ENCODE results near the gene SLC6A11. TPM values are rescaled to one million over a fixed set of nuclear protein-coding genes. Genes with fewer than 3 reads are reported as not detected.
A peak's percentile ranks its signal among the peaks of the same experiment; 100 is the strongest.

SLC6A11 gene
- total RNA-seq, 2 experiments from 2014 or later = not detected

GRCh38 chr3:10882851-10883250, 66.8 kb downstream of the SLC6A11 start:
- ATAC-seq (no peak), DNase-seq (no peak)
- H3K9me3 Mint-ChIP-seq (ENCODE audit: insufficient read depth) = no peaks in the 10 kb centered on the region
- ChIA-PET CTCF (interaction anchor here (1.2 kb wide), 1 partner anchor 10 kb away, joined by 3 read pairs; no protein-coding TSS in a partner anchor), POLR2A (no interaction called here)
- H3K27ac Mint-ChIP-seq = no peak overlapping the region
- no peaks in the 10 kb centered on the region for H3K27me3 Mint-ChIP-seq (ENCODE audit: low read depth)
- no peaks in the 10 kb centered on the region for H3K36me3 Mint-ChIP-seq (ENCODE audit: low read depth)
- H3K4me3 Mint-ChIP-seq = no peak overlapping the region
- H3K4me1 Mint-ChIP-seq (ENCODE audit: low read depth) = no peaks in the 10 kb centered on the region

- Mint-ChIP-seq H3K9me3 (ENCODE audit: insufficient read depth) (no peaks in the 10 kb centered on the region), H3K27me3 (ENCODE audit: low read depth) (no peaks in the 10 kb centered on the region), H3K4me3 (no peak overlapping the region), H3K4me1 (ENCODE audit: low read depth) (no peaks in the 10 kb centered on the region), H3K36me3 (ENCODE audit: low read depth) (no peaks in the 10 kb centered on the region), H3K27ac (no peak overlapping the region)
- no peak for ATAC-seq
- peak; percentile 21 for DNase-seq
- ChIA-PET POLR2A (no interaction called here), CTCF (interaction anchor here (1.2 kb wide), 1 partner anchor 9 kb away, joined by 3 read pairs; no protein-coding TSS in a partner anchor)
Measured at GRCh38 chr3:10883478-10884234, 67.6 kb downstream of the SLC6A11 start.

- no peak for ATAC-seq
- no peak overlapping the region for H3K4me3 Mint-ChIP-seq
- peaks cover 2% of the 10 kb centered on the region for H3K27me3 Mint-ChIP-seq (ENCODE audit: low read depth)
- H3K27ac Mint-ChIP-seq = no peak overlapping the region
- ChIA-PET CTCF (no interaction called here), POLR2A (no interaction called here)
- no peaks in the 10 kb centered on the region for H3K36me3 Mint-ChIP-seq (ENCODE audit: low read depth)
- peaks cover 8% of the 10 kb centered on the region for H3K9me3 Mint-ChIP-seq (ENCODE audit: insufficient read depth)
- no peak for DNase-seq
- no peaks in the 10 kb centered on the region for H3K4me1 Mint-ChIP-seq (ENCODE audit: low read depth)
Measured at GRCh38 chr3:10887015-10887414, 71.0 kb downstream of the SLC6A11 start.

- H3K27ac Mint-ChIP-seq = no peak overlapping the region
- ATAC-seq (no peak), DNase-seq (no peak)
- ChIA-PET POLR2A (no interaction called here), CTCF (no interaction called here)
- no peaks in the 10 kb centered on the region for H3K36me3 Mint-ChIP-seq (ENCODE audit: low read depth)
- H3K9me3 Mint-ChIP-seq (ENCODE audit: insufficient read depth) = peaks cover 8% of the 10 kb centered on the region
- H3K27me3 Mint-ChIP-seq (ENCODE audit: low read depth) = peaks cover 2% of the 10 kb centered on the region
- no peaks in the 10 kb centered on the region for H3K4me1 Mint-ChIP-seq (ENCODE audit: low read depth)
- no peak overlapping the region for H3K4me3 Mint-ChIP-seq
Measured at GRCh38 chr3:10888518-10889090, 72.6 kb downstream of the SLC6A11 start.

GRCh38 chr3:10889206-10889960, 73.4 kb downstream of the SLC6A11 start:
- Mint-ChIP-seq H3K4me3 (no peak overlapping the region), H3K36me3 (ENCODE audit: low read depth) (no peaks in the 10 kb centered on the region), H3K4me1 (ENCODE audit: low read depth) (no peaks in the 10 kb centered on the region), H3K27ac (no peak overlapping the region), H3K9me3 (ENCODE audit: insufficient read depth) (peaks cover 8% of the 10 kb centered on the region), H3K27me3 (ENCODE audit: low read depth) (peaks cover 2% of the 10 kb centered on the region)
- no peak for DNase-seq
- ATAC-seq = no peak
- CTCF ChIA-PET = no interaction called here
- POLR2A ChIA-PET = no interaction called here

GRCh38 chr3:10890665-10891064, 74.6 kb downstream of the SLC6A11 start:
- peaks cover 2% of the 10 kb centered on the region for H3K27me3 Mint-ChIP-seq (ENCODE audit: low read depth)
- CTCF ChIA-PET = no interaction called here
- no peaks in the 10 kb centered on the region for H3K4me1 Mint-ChIP-seq (ENCODE audit: low read depth)
- DNase-seq (no peak), ATAC-seq (no peak)
- no peak overlapping the region for H3K4me3 Mint-ChIP-seq
- no peaks in the 10 kb centered on the region for H3K36me3 Mint-ChIP-seq (ENCODE audit: low read depth)
- peaks cover 8% of the 10 kb centered on the region for H3K9me3 Mint-ChIP-seq (ENCODE audit: insufficient read depth)
- H3K27ac Mint-ChIP-seq = no peak overlapping the region
- POLR2A ChIA-PET = no interaction called here

GRCh38 chr3:10892622-10893021, 76.6 kb downstream of the SLC6A11 start:
- Mint-ChIP-seq H3K4me3 (no peak overlapping the region), H3K36me3 (ENCODE audit: low read depth) (no peaks in the 10 kb centered on the region), H3K27me3 (ENCODE audit: low read depth) (peaks cover 2% of the 10 kb centered on the region), H3K4me1 (ENCODE audit: low read depth) (no peaks in the 10 kb centered on the region), H3K9me3 (ENCODE audit: insufficient read depth) (peaks cover 8% of the 10 kb centered on the region), H3K27ac (no peak overlapping the region)
- ChIA-PET POLR2A (no interaction called here), CTCF (interaction anchor here (1.1 kb wide), 1 partner anchor 9 kb away, joined by 3 read pairs; no protein-coding TSS in a partner anchor)
- ATAC-seq (no peak), DNase-seq (no peak)

- Mint-ChIP-seq H3K36me3 (ENCODE audit: low read depth) (no peaks in the 10 kb centered on the region), H3K4me3 (no peak overlapping the region), H3K27ac (no peak overlapping the region), H3K4me1 (ENCODE audit: low read depth) (no peaks in the 10 kb centered on the region), H3K27me3 (ENCODE audit: low read depth) (no peaks in the 10 kb centered on the region), H3K9me3 (ENCODE audit: insufficient read depth) (peaks cover 6% of the 10 kb centered on the region)
- ChIA-PET CTCF (no interaction called here), POLR2A (no interaction called here)
- no peak for DNase-seq
- no peak for ATAC-seq
Measured at GRCh38 chr3:10901296-10901945, 85.4 kb downstream of the SLC6A11 start.

GRCh38 chr3:10907262-10907661, 91.2 kb downstream of the SLC6A11 start:
- no peaks in the 10 kb centered on the region for H3K36me3 Mint-ChIP-seq (ENCODE audit: low read depth)
- ATAC-seq = no peak
- no peak for DNase-seq
- CTCF ChIA-PET = no interaction called here
- H3K4me1 Mint-ChIP-seq (ENCODE audit: low read depth) = no peaks in the 10 kb centered on the region
- no peak overlapping the region for H3K27ac Mint-ChIP-seq
- no peak overlapping the region for H3K4me3 Mint-ChIP-seq
- no peaks in the 10 kb centered on the region for H3K27me3 Mint-ChIP-seq (ENCODE audit: low read depth)
- POLR2A ChIA-PET = no interaction called here
- H3K9me3 Mint-ChIP-seq (ENCODE audit: insufficient read depth) = peaks cover 23% of the 10 kb centered on the region

- H3K4me1 Mint-ChIP-seq (ENCODE audit: low read depth) = no peaks in the 10 kb centered on the region
- H3K27me3 Mint-ChIP-seq (ENCODE audit: low read depth) = no peaks in the 10 kb centered on the region
- no peaks in the 10 kb centered on the region for H3K36me3 Mint-ChIP-seq (ENCODE audit: low read depth)
- ChIA-PET POLR2A (no interaction called here), CTCF (no interaction called here)
- no peak overlapping the region for H3K27ac Mint-ChIP-seq
- no peak overlapping the region for H3K4me3 Mint-ChIP-seq
- no peak for DNase-seq
- ATAC-seq = no peak
- peaks cover 23% of the 10 kb centered on the region for H3K9me3 Mint-ChIP-seq (ENCODE audit: insufficient read depth)
Measured at GRCh38 chr3:10910367-10910766, 94.3 kb downstream of the SLC6A11 start.

GRCh38 chr3:10911350-10912002, 95.4 kb downstream of the SLC6A11 start:
- H3K27ac Mint-ChIP-seq = no peak overlapping the region
- no peaks in the 10 kb centered on the region for H3K4me1 Mint-ChIP-seq (ENCODE audit: low read depth)
- POLR2A ChIA-PET = no interaction called here
- no peak for ATAC-seq
- DNase-seq = no peak
- H3K9me3 Mint-ChIP-seq (ENCODE audit: insufficient read depth) = peaks cover 16% of the 10 kb centered on the region
- no peak overlapping the region for H3K4me3 Mint-ChIP-seq
- no peaks in the 10 kb centered on the region for H3K27me3 Mint-ChIP-seq (ENCODE audit: low read depth)
- CTCF ChIA-PET = no interaction called here
- no peaks in the 10 kb centered on the region for H3K36me3 Mint-ChIP-seq (ENCODE audit: low read depth)

Data from activated CD8-positive, alpha-beta T cell treated with anti-CD3 and anti-CD28 coated beads, Interleukin-2, amount 10 ng/mL, durations not matched to agents 7 days and 5 days (primary cell).